IMR-90 (cell line): Measurements from ENCODE around the gene CLEC16A. TPM values are rescaled to one million over a fixed set of nuclear protein-coding genes. Genes with fewer than 3 reads are reported as not detected.

ENCODE experiments used
- ATAC-seq: fragments of 200-7000 bp; cut with Tn5 transposase; 2 replicates; pipeline ENCODE4 v1.9.1; 2020; ENCODE audit warnings: low read depth, mild to moderate bottlenecking, moderate library complexity
- BruUV-seq: library from RNA; stranded (reverse); fragments of 400-500 nt; replicated peaks from 2 replicates; lab custom pipeline; 2021; lab: Mats Ljungman, UMichigan
- CTCF ChIA-PET: fragments of 300-600 bp; formaldehyde crosslinking; extraction: SDS; loops from one replicate; lab custom pipeline; 2021; ENCODE audit warnings: antibody characterized with exemption; lab: Yijun Ruan, JAX
- POLR2A ChIA-PET: fragments of 300-600 bp; sonication (Branson Sonifier 250); formaldehyde crosslinking; loops from one replicate; lab custom pipeline; 2022; ENCODE audit warnings: antibody characterized with exemption; ENCODE audit not compliant: unreplicated experiment; lab: Charles Lee
- DNase-seq: peaks from one replicate; pipeline ENCODE4 v3.0.0; 2013
- H2AFZ ChIP-seq: replicated peaks from 2 replicates; pipeline ENCODE3; 2013; ENCODE audit warnings: low read length, mild to moderate bottlenecking; ENCODE audit not compliant: poor library complexity
- H2AK5ac ChIP-seq: 2 replicates; pipeline ENCODE4 v1.6.1; 2013; ENCODE audit warnings: low read depth, low read length, inconsistent platforms
- H2AK9ac ChIP-seq: replicated peaks from 2 replicates; pipeline ENCODE3; 2013; ENCODE audit warnings: mild to moderate bottlenecking, low read depth, low read length, moderate library complexity; ENCODE audit not compliant: poor library complexity
- H2BK120ac ChIP-seq: 2 replicates; pipeline ENCODE4 v1.6.1; 2013; ENCODE audit warnings: low read depth, low read length, inconsistent platforms
- H2BK15ac ChIP-seq: 3 replicates; pipeline ENCODE4 v1.6.1; 2013; ENCODE audit warnings: low read depth, low read length, inconsistent platforms
- H2BK20ac ChIP-seq: 2 replicates; pipeline ENCODE4 v1.6.1; 2013; ENCODE audit warnings: low read depth, mild to moderate bottlenecking, inconsistent platforms, low read length, moderate library complexity
- H2BK5ac ChIP-seq: 2 replicates; pipeline ENCODE4 v1.6.1; 2013; ENCODE audit warnings: mild to moderate bottlenecking, low read depth, low read length, inconsistent platforms; ENCODE audit not compliant: poor library complexity, severe bottlenecking
- H3K14ac ChIP-seq: replicated peaks from 2 replicates; pipeline ENCODE4 v1.6.1; 2013; ENCODE audit warnings: low read depth, low read length, inconsistent platforms
- H3K18ac ChIP-seq: 2 replicates; pipeline ENCODE4 v1.6.1; 2013; ENCODE audit warnings: low read depth, low read length, control low read depth
- H3K23ac ChIP-seq: 2 replicates; pipeline ENCODE4 v1.6.1; 2013; ENCODE audit warnings: low read depth, low read length, inconsistent platforms
- H3K27ac ChIP-seq: 2 replicates; pipeline ENCODE4 v1.5.1; 2013; ENCODE audit warnings: mild to moderate bottlenecking, control low read depth, low read length; ENCODE audit not compliant: insufficient read depth
- H3K27me3 ChIP-seq: 2 replicates; pipeline ENCODE4 v1.6.1; 2013; ENCODE audit warnings: low read length; ENCODE audit not compliant: control insufficient read depth, insufficient read depth
- H3K36me3 ChIP-seq: 2 replicates; pipeline ENCODE4 v1.6.1; 2013; ENCODE audit warnings: low read length, mixed read lengths; ENCODE audit not compliant: control insufficient read depth, insufficient read depth
- H3K4ac ChIP-seq: 2 replicates; pipeline ENCODE4 v1.6.1; 2013; ENCODE audit warnings: low read depth, low read length, inconsistent platforms
- H3K4me1 ChIP-seq: 2 replicates; pipeline ENCODE4 v1.6.1; 2013; ENCODE audit warnings: low read length, mixed read lengths; ENCODE audit not compliant: control insufficient read depth, insufficient read depth
- H3K4me2 ChIP-seq: 2 replicates; pipeline ENCODE4 v1.6.1; 2013; ENCODE audit warnings: low read depth, mild to moderate bottlenecking, control low read depth, low read length, moderate library complexity
- H3K4me3 ChIP-seq: 2 replicates; pipeline ENCODE4 v1.5.1; 2013; ENCODE audit warnings: low read depth, mild to moderate bottlenecking, control low read depth, low read length, moderate library complexity; ENCODE audit not compliant: insufficient read depth
- H3K56ac ChIP-seq: 2 replicates; pipeline ENCODE4 v1.6.1; 2013; ENCODE audit warnings: low read length, inconsistent platforms; ENCODE audit not compliant: insufficient read depth; ENCODE audit errors: extremely low read depth
- H3K79me1 ChIP-seq, 2 experiments: 2 replicates each; pipeline ENCODE4 v1.6.1; 2013; ENCODE audit warnings: low read length in 2 of 2, inconsistent platforms in 1 of 2, low read depth in 1 of 2
- H3K9ac ChIP-seq: 2 replicates; pipeline ENCODE4 v1.6.1; 2013; ENCODE audit warnings: low read depth, low read length, control low read depth
- H3K9me1 ChIP-seq: 2 replicates; pipeline ENCODE4 v1.6.1; 2013; ENCODE audit warnings: low read length, inconsistent platforms; ENCODE audit not compliant: insufficient read depth
- H3K9me3 ChIP-seq: 2 replicates; pipeline ENCODE4 v1.6.1; 2013; ENCODE audit warnings: low read length; ENCODE audit not compliant: control insufficient read depth, insufficient read depth
- H4K20me1 ChIP-seq: 2 replicates; pipeline ENCODE4 v1.6.1; 2013; ENCODE audit warnings: low read length, inconsistent platforms; ENCODE audit not compliant: insufficient read depth
- H4K5ac ChIP-seq: 2 replicates; pipeline ENCODE4 v1.6.1; 2013; ENCODE audit warnings: mild to moderate bottlenecking, low read depth, low read length, control low read depth
- H4K8ac ChIP-seq, 2 experiments: 2 replicates each; pipeline ENCODE4 v1.6.1; 2013; ENCODE audit warnings: low read depth in 2 of 2, low read length in 2 of 2, control low read depth in 1 of 2, inconsistent platforms in 1 of 2
- H4K91ac ChIP-seq: 2 replicates; pipeline ENCODE4 v1.6.1; 2013; ENCODE audit warnings: low read depth, low read length, inconsistent platforms; ENCODE audit not compliant: insufficient read depth
- BHLHE40 ChIP-seq: fragments of 150-350 bp; IDR thresholded peaks from 2 replicates; pipeline ENCODE4 v1.6.1; 2016; ENCODE audit warnings: mild to moderate bottlenecking, low read depth, low read length
- CEBPB ChIP-seq: IDR thresholded peaks from 2 replicates; pipeline ENCODE4 v1.6.1; 2012; ENCODE audit warnings: low read depth, low read length, improper control_type of control experiment
- CHD1 ChIP-seq: IDR thresholded peaks from 2 replicates; pipeline ENCODE4 v1.6.1; 2012; ENCODE audit warnings: low read depth, low read length, improper control_type of control experiment
- CTCF ChIP-seq: conservative IDR thresholded peaks from 2 replicates; pipeline ENCODE4 v1.5.1; 2012; ENCODE audit warnings: mild to moderate bottlenecking, low read depth, low read length, improper control_type of control experiment
- FOS ChIP-seq: fragments of 150-350 bp; IDR thresholded peaks from 2 replicates; pipeline ENCODE4 v1.6.1; 2016; ENCODE audit warnings: low read depth, low read length
- MAFK ChIP-seq: IDR thresholded peaks from 2 replicates; pipeline ENCODE4 v1.6.1; 2012; ENCODE audit warnings: low read depth, low read length, improper control_type of control experiment
- MAZ ChIP-seq: IDR thresholded peaks from 2 replicates; pipeline ENCODE4 v1.6.1; 2012; ENCODE audit warnings: low read depth, mild to moderate bottlenecking, low read length, improper control_type of control experiment, moderate library complexity, borderline replicate concordance
- MXI1 ChIP-seq: IDR thresholded peaks from 2 replicates; pipeline ENCODE4 v1.6.1; 2012; ENCODE audit warnings: low read depth, mild to moderate bottlenecking, low read length, moderate library complexity, borderline replicate concordance
- POLR2A ChIP-seq: IDR thresholded peaks from 2 replicates; pipeline ENCODE4 v1.6.1; 2012; ENCODE audit warnings: mild to moderate bottlenecking, low read depth, low read length
- RAD21 ChIP-seq: IDR thresholded peaks from 2 replicates; pipeline ENCODE4 v1.6.1; 2012; ENCODE audit warnings: low read length, improper control_type of control experiment
- RCOR1 ChIP-seq: IDR thresholded peaks from 2 replicates; pipeline ENCODE4 v1.6.1; 2012; ENCODE audit warnings: mild to moderate bottlenecking, low read length, improper control_type of control experiment; ENCODE audit not compliant: insufficient replicate concordance
- SMC3 ChIP-seq: fragments of 150-350 bp; IDR thresholded peaks from 2 replicates; pipeline ENCODE4 v1.6.1; 2016; ENCODE audit warnings: low read depth, mild to moderate bottlenecking, antibody characterized with exemption, low read length, moderate library complexity
- USF2 ChIP-seq: fragments of 150-350 bp; IDR thresholded peaks from 2 replicates; pipeline ENCODE4 v1.6.1; 2017; ENCODE audit warnings: mild to moderate bottlenecking, antibody characterized with exemption, low read length, low read depth
- WGBS, 2 experiments: methylation state at CpG; one replicate each; pipeline versions ENCODE4 v1.1.5 to v1.1.7; 2013; ENCODE audit warnings: missing lambda C conversion rate in 2 of 2; ENCODE audit not compliant: insufficient read length in 1 of 2; ENCODE audit errors: extremely low coverage in 2 of 2; 5-methylcytosine and 5-hydroxymethylcytosine counted together
- dilution Hi-C: fragments of 300-500 bp; cut with HindIII; formaldehyde crosslinking; loops from one replicate; pipeline ENCODE4 v1.14.3; 2018; ENCODE audit warnings: low sequenced_read_pairs; ENCODE audit not compliant: unreplicated experiment
- in situ Hi-C: fragments of 300-500 bp; cut with MboI; formaldehyde crosslinking; loops from 3 replicates; pipeline ENCODE4 v1.14.3; 2019; ENCODE audit warnings: low sequenced_read_pairs, inconsistent platforms, mixed read lengths
- intact Hi-C: fragments of 100-400 bp; cut with micrococcal nuclease; formaldehyde crosslinking; loops from 2 replicates; pipeline ENCODE4 v1.10.0; 2022
- polyA plus RNA-seq, 3 experiments: library from polyadenylated mRNA; depleted of rRNA; stranded (reverse); fragments of >200 nt; gene quantifications; 2 replicates each; pipeline ENCODE4 v1.2.3, GENCODE V29; 2012; ENCODE audit warnings: low replicate concordance in 1 of 3
- total RNA-seq: library from RNA; depleted of rRNA; stranded (reverse); fragments of >200 nt; gene quantifications from 2 replicates; pipeline ENCODE4 v1.2.3, GENCODE V29; 2012
- TF ChIP-seq, protein P1 (sequence below): fragments of 150-350 bp; IDR thresholded peaks from 2 replicates; pipeline ENCODE4 v1.6.1; 2016; ENCODE audit warnings: low read depth, mild to moderate bottlenecking, low read length, moderate library complexity, borderline replicate concordance

The CLEC16A gene
- total and polyA plus RNA-seq, 2 of the 4 experiments (the other 2 are of a cell fraction): 15.9 to 16.5 TPM

DNA sequence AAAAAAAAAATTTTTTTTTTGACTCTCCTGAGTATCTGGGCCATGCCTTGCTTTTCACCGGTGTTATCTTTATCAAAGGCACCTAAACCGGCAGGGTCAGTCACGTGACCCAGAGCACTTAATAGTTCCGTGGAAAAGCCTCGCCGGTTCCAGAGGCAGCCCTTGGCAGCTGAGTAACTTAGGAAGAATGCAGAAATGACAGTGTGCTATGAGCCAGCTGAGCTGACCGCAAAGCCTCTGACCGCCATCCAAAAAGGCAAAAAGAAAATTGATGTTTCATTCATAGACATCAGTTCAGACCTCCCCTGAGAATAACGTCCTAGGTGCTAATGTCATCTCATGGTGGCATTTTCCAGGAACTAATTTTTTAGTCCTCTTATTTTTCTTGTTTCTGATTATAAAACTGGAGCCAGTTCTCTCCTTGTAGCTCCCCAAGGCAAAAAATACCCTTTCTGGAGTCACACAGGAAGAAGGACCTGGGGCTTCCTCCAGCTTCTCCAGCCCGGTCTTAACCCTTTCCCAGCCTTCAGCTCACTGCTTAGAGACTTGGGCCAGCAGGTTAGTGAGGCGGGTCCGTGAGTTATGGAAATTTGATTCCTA, 189.1 kb downstream of the CLEC16A start:
- BruUV-seq: no TSS peak
- peaks cover 45% of the 10 kb centered on the region for H3K4me1 ChIP-seq
- peaks cover 34% of the 10 kb centered on the region for H3K9me1 ChIP-seq
- H3K27me3 ChIP-seq: no peaks in the 10 kb centered on the region
- H3K9ac ChIP-seq: peak overlapping the region; percentile 34; the same call in 1 of the 2 replicates
- ChIA-PET POLR2A (no interaction called here), CTCF (interaction anchor here (0.6 to 1.3 kb wide), 4 partner anchors 9 to 186 kb away, joined by 3 to 4 read pairs (median 4); no protein-coding TSS in a partner anchor)
- peak overlapping the region; percentile 61; the same call in 1 of the 2 replicates for H3K56ac ChIP-seq
- peak overlapping the region; percentile 74 for H3K27ac ChIP-seq
- peaks cover 0 to 30% of the 10 kb centered on the region in 2 experiments for H3K79me1 ChIP-seq
- intact Hi-C loops (loop anchor here (1.0 to 10.0 kb wide), 2 partner anchors 43 to 121 kb away; partner anchors contain the start of gene SOCS1), dilution Hi-C loops (no loop called here), in situ Hi-C loops (no loop called here)
- peak overlapping the region; percentile 57 for H3K23ac ChIP-seq
- ATAC-seq (peak; percentile 86), DNase-seq (peak; percentile 96)
- H3K4ac ChIP-seq: peak overlapping the region; percentile 96
- WGBS, 2 experiments: 0% methylated on average over 4 of the region's 12 CpGs; no CpG with 5 or more reads in 1 of the 2 experiments
- H4K20me1 ChIP-seq: no peaks in the 10 kb centered on the region
- peak overlapping the region; percentile 98 for H2AK5ac ChIP-seq
- peak overlapping the region; percentile 74 for H2BK5ac ChIP-seq
- H3K18ac ChIP-seq: peak overlapping the region; percentile 87
- H3K14ac ChIP-seq: peak overlapping the region; percentile 89; the same call in 1 of the 2 replicates
- H3K4me3 ChIP-seq: no peak overlapping the region
- peak overlapping the region; percentile 30 for H2AK9ac ChIP-seq
- 0 out of 2 replicates have a peak, but pooled peaks cover 2% of the 10 kb centered on the region for H3K36me3 ChIP-seq
- H4K91ac ChIP-seq: peak overlapping the region; percentile 94
- peak overlapping the region; percentile 94 for H2BK15ac ChIP-seq
- H2AFZ ChIP-seq: peak overlapping the region; percentile 64
- peak overlapping the region; percentile 40; the same call in 1 of the 2 replicates for H3K4me2 ChIP-seq
- peak overlapping the region; percentile 94 for H2BK120ac ChIP-seq
- no peaks in the 10 kb centered on the region for H3K9me3 ChIP-seq
- peak overlapping the region; percentile 43 to 87 for H4K8ac ChIP-seq
- peak overlapping the region; percentile 53; the same call in 1 of the 2 replicates for H4K5ac ChIP-seq
- peak overlapping the region; percentile 95 for H2BK20ac ChIP-seq
- peak; percentile 95 for TF ChIP-seq BHLHE40
- 0 out of 2 replicates have a peak, but pooled peaks have one; percentile 20 for TF ChIP-seq MAZ
- TF ChIP-seq MXI1: 0 out of 2 replicates have a peak, but pooled peaks have one; percentile 25
- TF ChIP-seq FOS: peak; percentile 89
- no peak for TF ChIP-seq POLR2A
- no peak for TF ChIP-seq CEBPB
- TF ChIP-seq, protein P1, sequence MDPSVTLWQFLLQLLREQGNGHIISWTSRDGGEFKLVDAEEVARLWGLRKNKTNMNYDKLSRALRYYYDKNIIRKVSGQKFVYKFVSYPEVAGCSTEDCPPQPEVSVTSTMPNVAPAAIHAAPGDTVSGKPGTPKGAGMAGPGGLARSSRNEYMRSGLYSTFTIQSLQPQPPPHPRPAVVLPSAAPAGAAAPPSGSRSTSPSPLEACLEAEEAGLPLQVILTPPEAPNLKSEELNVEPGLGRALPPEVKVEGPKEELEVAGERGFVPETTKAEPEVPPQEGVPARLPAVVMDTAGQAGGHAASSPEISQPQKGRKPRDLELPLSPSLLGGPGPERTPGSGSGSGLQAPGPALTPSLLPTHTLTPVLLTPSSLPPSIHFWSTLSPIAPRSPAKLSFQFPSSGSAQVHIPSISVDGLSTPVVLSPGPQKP: no peak
- TF ChIP-seq RAD21: peak; percentile 29
- no peak for TF ChIP-seq MAFK
- TF ChIP-seq SMC3: no peak
- peak; percentile 43 for TF ChIP-seq RCOR1
- TF ChIP-seq CHD1: no peak
- no peak for TF ChIP-seq CTCF
- peak; percentile 95 for TF ChIP-seq USF2
